Endodermal cell (in vitro differentiated cells): Measurements from ENCODE around the gene ELMO3. TPM values are rescaled to one million over a fixed set of nuclear protein-coding genes. Genes with fewer than 3 reads are reported as not detected.

Source experiments
- DNase-seq: peaks from one replicate; pipeline ENCODE4 v3.0.0-alpha.2; 2017
- H3K27ac ChIP-seq: 2 replicates; pipeline ENCODE4 v1.5.1; 2013; ENCODE audit warnings: mild to moderate bottlenecking, low read depth, low read length, moderate library complexity
- H3K27me3 ChIP-seq: 2 replicates; pipeline ENCODE4 v1.6.1; 2013; ENCODE audit warnings: mild to moderate bottlenecking, low read length, moderate library complexity; ENCODE audit not compliant: insufficient read depth, control insufficient read depth, poor library complexity, severe bottlenecking
- H3K36me3 ChIP-seq: 2 replicates; pipeline ENCODE4 v1.7.0; 2013; ENCODE audit warnings: mild to moderate bottlenecking, low read length, moderate library complexity; ENCODE audit not compliant: control insufficient read depth, insufficient read depth
- H3K4me1 ChIP-seq: one replicate; pipeline ENCODE4 v1.7.0; 2013; ENCODE audit warnings: low read length; ENCODE audit not compliant: control insufficient read depth, insufficient read depth
- H3K4me3 ChIP-seq: 2 replicates; pipeline ENCODE4 v1.5.1; 2013; ENCODE audit warnings: mild to moderate bottlenecking, low read length, moderate library complexity
- H3K9ac ChIP-seq: 2 replicates; pipeline ENCODE4 v1.6.1; 2013; ENCODE audit warnings: mild to moderate bottlenecking, low read length, moderate library complexity; ENCODE audit not compliant: poor library complexity, severe bottlenecking; ENCODE audit errors: extremely low read depth
- H3K9me3 ChIP-seq: 2 replicates; pipeline ENCODE4 v1.6.1; 2013; ENCODE audit warnings: mild to moderate bottlenecking, low read length, moderate library complexity; ENCODE audit not compliant: control insufficient read depth
- H3K27ac Mint-ChIP-seq: 2 replicates; pipeline ENCODE4 v1.8.0; 2020; ENCODE audit warnings: mixed read lengths
- H3K27me3 Mint-ChIP-seq: 2 replicates; pipeline ENCODE4 v1.8.0; 2021; ENCODE audit warnings: mild to moderate bottlenecking, mixed read lengths; ENCODE audit not compliant: insufficient read depth
- H3K36me3 Mint-ChIP-seq: 2 replicates; pipeline ENCODE4 v1.8.0; 2020; ENCODE audit warnings: low read depth, mixed read lengths
- H3K4me1 Mint-ChIP-seq: 2 replicates; pipeline ENCODE4 v1.8.0; 2020; ENCODE audit warnings: mixed read lengths
- H3K4me3 Mint-ChIP-seq: 2 replicates; pipeline ENCODE4 v1.8.0; 2020; ENCODE audit warnings: mild to moderate bottlenecking, moderate library complexity, mixed read lengths
- H3K9me3 Mint-ChIP-seq: 2 replicates; pipeline ENCODE4 v1.8.0; 2020; ENCODE audit warnings: mild to moderate bottlenecking, mixed read lengths
- CTCF ChIP-seq: fragments of 200-600 bp; sonication (generic); conservative IDR thresholded peaks from 2 replicates; pipeline ENCODE4 v1.5.0; 2021; ENCODE audit warnings: antibody characterized with exemption, mild to moderate bottlenecking
- WGBS, 2 experiments: methylation state at CpG; one replicate each; pipeline versions ENCODE4 v1.1.5 to v1.1.7; 2013; ENCODE audit warnings: missing lambda C conversion rate in 2 of 2, mixed read lengths in 1 of 2; ENCODE audit not compliant: insufficient coverage in 1 of 2, insufficient read length in 1 of 2; 5-methylcytosine and 5-hydroxymethylcytosine counted together
- total RNA-seq, 2 donors: library from RNA; stranded (reverse); fragmentation: NEBNext Ultra II Directional in 1 of 2; extraction: Animal tissue kit (Norgen Biotek cat#: 25700) in 1 of 2; gene quantifications; 2 replicates in 1 of 2; 3 replicates in 1 of 2; pipeline ENCODE4 v1.2.1, GENCODE V29; 2021

The ELMO3 gene
- total RNA-seq, 2 donors from 2014 or later: 5.6 to 6.4 TPM

DNA sequence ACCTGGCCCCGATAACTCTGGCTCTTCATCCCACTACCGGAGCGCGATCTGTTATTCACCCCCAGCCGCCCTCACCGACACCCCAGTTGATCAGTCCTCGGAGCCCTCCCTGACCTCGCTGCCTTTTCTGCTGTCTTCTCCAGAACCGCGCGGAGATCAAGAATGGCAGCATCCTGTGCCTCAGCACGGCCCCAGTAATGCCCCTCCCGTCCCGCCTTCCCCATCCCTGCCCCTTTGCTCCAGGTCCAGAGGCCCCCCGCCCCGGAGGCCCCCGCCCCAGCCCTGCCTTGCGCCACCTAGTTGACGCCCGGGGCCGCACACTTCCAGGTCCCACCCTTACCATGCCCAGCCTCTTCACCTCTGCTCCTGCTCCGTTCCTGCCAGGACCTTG, 872 bp downstream of the ELMO3 start:
- H3K9me3 Mint-ChIP-seq: no peaks in the 10 kb centered on the region
- peak overlapping the region; percentile 57 for H3K4me3 Mint-ChIP-seq
- no peaks in the 10 kb centered on the region for H3K27me3 ChIP-seq
- DNase-seq: peak; percentile 86
- peak; percentile 67 for TF ChIP-seq CTCF
- no peak overlapping the region for H3K27ac ChIP-seq
- peak overlapping the region; percentile 76 for H3K27ac Mint-ChIP-seq
- no peak overlapping the region for H3K4me3 ChIP-seq
- H3K36me3 ChIP-seq: peaks cover 59% of the 10 kb centered on the region
- no peaks in the 10 kb centered on the region for H3K9me3 ChIP-seq
- no peak overlapping the region for H3K9ac ChIP-seq
- H3K27me3 Mint-ChIP-seq: no peaks in the 10 kb centered on the region
- 91 to 93% methylated on average over 7 to 22 of the region's 22 CpGs for WGBS, 2 experiments
- H3K36me3 Mint-ChIP-seq: peaks cover 35% of the 10 kb centered on the region
- H3K4me1 ChIP-seq: no peaks in the 10 kb centered on the region
- peaks cover 2% of the 10 kb centered on the region for H3K4me1 Mint-ChIP-seq

GRCh38 chr16:67200491-67200890, 1.6 kb downstream of the ELMO3 start:
- H3K36me3 ChIP-seq: peaks cover 52% of the 10 kb centered on the region
- no peaks in the 10 kb centered on the region for H3K4me1 ChIP-seq
- H3K4me3 ChIP-seq: no peak overlapping the region
- Mint-ChIP-seq H3K36me3 (peaks cover 28% of the 10 kb centered on the region), H3K4me1 (peaks cover 2% of the 10 kb centered on the region), H3K4me3 (no peak overlapping the region), H3K9me3 (no peaks in the 10 kb centered on the region), H3K27me3 (no peaks in the 10 kb centered on the region), H3K27ac (no peak overlapping the region)
- no peak overlapping the region for H3K9ac ChIP-seq
- H3K27ac ChIP-seq: no peak overlapping the region
- no peaks in the 10 kb centered on the region for H3K9me3 ChIP-seq
- H3K27me3 ChIP-seq: no peaks in the 10 kb centered on the region
- WGBS, 2 experiments: 96 to 98% methylated on average over 7 to 8 of the region's 8 CpGs
- TF ChIP-seq CTCF: no peak
- DNase-seq: no peak

- peaks cover 3% of the 10 kb centered on the region for H3K4me1 Mint-ChIP-seq
- TF ChIP-seq CTCF: no peak
- no peak overlapping the region for H3K27ac ChIP-seq
- peaks cover 44% of the 10 kb centered on the region for H3K36me3 ChIP-seq
- no peaks in the 10 kb centered on the region for H3K27me3 ChIP-seq
- H3K27me3 Mint-ChIP-seq: no peaks in the 10 kb centered on the region
- WGBS, 2 experiments: 97% methylated on average over 20 to 40 of the region's 40 CpGs
- no peak overlapping the region for H3K27ac Mint-ChIP-seq
- peaks cover 16% of the 10 kb centered on the region for H3K36me3 Mint-ChIP-seq
- H3K4me3 ChIP-seq: no peak overlapping the region
- H3K9me3 ChIP-seq: no peaks in the 10 kb centered on the region
- H3K4me3 Mint-ChIP-seq: no peak overlapping the region
- peaks cover 3% of the 10 kb centered on the region for H3K4me1 ChIP-seq
- no peaks in the 10 kb centered on the region for H3K9me3 Mint-ChIP-seq
- H3K9ac ChIP-seq: no peak overlapping the region
- DNase-seq: no peak
Measured at GRCh38 chr16:67201411-67202345, 2.7 kb downstream of the ELMO3 start.
